CD4-positive, alpha-beta T cell treated with Interleukin-21 for 1 hour (primary cell): ENCODE data around the gene CPLX4.

Source experiments
- DNase-seq: peaks from one replicate; pipeline ENCODE4 v3.0.0-alpha.2; 2020

CPLX4 gene

DNA sequence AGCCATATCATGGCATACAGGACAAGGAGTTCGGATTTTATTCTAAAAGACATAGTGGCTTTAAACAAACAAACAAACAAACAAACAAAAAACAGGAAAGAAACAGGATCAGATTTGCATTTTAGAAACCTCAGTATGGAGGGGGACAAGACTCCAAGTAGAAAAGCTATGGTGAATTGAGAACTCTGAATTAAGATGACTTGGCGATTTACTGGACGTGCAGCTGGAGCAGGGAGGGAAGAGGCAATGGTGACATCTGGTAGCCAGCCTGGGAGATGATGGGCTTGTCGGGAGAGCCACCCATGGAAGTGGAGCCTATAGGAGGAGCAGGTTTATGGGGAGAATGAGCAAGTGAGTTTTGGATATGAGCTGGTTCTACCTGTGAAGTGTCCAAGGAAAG is 13.2 kb downstream of the CPLX4 start:
- DNase-seq, result no peak

DNA sequence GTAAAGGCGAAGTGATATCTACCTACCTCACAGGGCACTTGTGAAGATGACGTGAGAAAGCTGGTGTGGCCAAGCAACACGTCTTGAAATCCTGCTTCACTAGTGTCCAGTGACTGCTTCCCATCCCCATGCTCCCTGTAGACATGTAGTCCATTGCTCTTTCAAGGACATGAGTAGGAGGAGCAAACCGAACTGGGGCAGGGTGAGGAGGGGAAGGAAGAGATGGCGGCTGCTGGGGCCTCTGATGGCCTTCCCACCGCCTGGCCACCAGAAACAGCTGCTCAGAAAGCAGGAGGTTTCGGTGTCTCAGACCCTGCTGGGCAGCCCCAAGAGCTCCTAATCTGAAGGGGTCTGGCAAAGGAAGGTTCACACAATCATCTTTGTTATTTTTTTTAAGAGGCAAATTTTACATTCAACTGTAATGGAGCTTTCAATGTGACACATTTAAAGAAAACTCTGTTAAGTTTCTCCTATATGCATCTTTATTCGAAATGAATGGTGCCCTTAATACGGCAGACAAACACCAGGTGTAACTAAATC is 14.7 kb downstream of the CPLX4 start:
- no peak for DNase-seq

DNA sequence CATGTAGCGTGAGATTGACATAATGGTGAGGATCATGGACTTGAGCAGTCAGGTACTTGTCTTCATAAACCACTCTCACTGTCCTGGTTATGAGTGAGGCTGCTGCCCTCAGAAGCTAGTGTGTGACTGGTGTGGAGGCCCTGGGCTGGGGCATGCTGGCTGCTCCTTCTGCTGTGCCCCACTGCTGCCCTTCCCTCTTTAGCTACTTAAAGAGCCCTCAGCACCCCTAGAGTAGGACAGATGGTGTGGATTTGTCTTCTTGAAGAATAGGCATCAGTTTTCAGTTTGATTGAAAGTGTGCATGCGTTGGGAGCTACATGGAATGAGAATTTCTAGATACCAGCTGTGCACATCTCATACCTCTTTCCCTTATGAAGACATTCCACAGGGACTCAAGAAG is 15.4 kb downstream of the CPLX4 start:
- DNase-seq, result no peak

DNA sequence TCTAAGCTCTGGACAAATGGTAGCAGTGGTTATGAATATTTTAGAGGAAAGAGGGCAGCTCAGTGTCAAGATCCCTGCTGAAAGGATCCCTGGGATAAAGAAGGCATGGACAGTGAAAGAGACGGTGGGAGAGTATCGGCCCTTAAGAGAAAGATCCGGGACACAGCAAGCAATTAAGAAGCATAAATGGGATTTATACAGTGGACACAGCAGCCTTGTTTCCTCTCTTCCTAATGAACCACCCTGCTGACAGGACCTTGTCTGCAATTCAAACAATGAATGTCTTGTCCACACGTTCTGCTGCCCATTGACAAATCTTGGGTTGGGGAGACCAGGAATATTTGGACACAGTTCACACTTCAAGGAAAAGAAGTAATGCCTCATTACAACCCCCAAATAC is 16.5 kb downstream of the CPLX4 start:
- no peak for DNase-seq

DNA sequence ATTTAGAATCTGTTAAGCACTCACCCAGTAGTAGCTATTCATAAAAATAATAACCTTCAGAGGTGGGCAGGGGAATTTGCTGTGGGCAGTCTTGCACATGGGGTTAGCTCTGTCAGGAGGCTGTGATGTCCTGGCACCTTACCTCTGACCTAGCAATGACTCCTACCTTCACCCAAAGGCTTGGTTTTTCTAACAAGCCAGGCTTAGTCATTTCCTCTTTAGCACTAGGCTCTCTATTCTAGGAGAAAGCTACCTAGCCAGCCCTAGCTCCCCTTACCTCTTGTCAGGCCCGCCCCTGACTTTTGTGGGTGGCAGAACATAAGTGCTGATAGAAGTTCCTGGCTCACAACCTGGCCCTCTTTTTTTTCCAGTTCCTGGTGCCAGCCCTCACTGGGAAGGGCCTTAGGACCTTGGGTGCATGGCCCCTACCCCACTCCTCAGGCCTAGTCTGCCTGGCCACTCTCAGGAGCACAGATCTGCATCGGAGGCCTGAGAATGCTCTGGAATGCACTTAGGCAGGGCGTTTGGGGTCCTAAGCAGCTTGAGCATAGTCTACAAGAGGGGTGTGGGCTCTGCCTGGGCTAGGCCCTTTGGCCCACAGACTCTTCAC is 17.7 kb downstream of the CPLX4 start:
- DNase-seq, result no peak

DNA sequence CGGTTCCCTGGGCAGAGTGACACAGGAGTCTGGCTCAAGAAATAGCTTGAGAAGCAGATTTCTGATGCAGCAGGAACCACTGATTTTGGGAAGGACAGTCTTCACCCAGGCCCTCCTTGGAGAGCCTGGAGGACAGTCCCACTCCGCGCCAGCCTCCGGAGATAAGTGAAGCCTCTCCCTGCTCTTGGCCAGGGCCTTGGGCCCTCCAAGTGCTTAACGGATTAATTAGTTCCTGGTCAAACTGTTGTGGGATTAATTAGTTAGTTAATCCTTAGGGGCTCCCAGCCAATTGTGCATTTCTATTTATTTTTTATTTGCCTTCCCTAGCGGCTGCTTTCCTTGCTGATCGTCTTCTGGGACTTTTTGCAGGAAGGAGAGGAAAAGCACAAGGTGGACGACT is 19.6 kb downstream of the CPLX4 start:
- DNase-seq, result no peak

DNA sequence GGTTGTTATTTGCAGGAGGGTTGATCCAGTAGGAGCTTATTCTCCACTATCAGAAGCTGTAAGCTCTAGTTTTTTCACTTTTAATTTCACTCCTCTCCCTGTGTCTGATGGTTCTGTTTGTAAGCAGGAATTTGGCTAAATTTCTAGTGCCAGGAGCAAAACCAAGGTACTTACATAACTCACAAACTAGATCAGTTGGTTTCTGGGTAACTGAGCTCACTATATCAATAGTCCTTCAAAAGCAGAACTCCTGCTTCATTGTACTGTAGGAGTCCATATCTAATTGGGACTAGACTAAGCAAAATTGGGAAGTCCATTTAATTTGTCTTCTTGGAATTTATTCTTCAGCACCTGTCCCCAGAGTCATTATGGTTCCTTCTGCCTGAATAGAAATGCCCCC is 25.1 kb downstream of the CPLX4 start:
- DNase-seq, result no peak

DNA sequence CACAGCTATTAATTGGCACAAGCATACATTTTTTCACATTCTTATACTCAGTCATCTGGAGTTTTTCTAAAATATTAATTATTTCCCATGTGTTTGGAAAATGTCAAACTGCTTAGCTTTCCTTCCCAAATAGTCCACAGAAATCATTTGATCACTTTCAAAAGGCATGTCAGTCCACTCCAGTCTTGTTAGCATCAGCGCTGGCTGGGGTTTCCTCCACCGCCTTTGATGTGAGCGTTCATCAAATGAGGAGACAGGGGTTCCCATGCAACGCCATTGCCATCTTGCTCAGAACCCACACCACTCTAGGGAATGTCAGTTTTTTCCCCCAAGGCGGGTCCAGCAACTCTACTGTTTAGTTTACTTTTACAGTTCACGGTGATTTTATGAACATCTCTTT is 32.1 kb downstream of the CPLX4 start:
- no peak for DNase-seq

DNA sequence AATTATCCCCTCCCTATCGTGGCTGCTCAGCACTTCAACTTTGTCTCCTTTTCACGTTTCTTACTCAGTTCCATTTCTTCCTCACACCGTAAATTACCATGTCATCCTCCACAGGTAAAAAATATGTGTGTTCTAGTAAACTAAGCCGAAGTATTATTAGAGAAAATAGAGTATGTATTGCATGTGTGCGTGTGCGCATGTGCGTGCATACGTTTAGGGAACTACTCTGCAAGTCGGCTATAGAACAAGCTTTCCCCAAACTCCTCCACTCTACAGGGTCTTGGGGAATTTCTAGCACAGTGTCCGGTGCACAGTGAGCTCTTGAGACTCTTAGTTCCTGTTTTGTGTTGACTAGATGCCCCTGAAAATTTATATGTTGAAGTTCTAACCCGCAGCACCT is 36.1 kb downstream of the CPLX4 start:
- no peak for DNase-seq

DNA sequence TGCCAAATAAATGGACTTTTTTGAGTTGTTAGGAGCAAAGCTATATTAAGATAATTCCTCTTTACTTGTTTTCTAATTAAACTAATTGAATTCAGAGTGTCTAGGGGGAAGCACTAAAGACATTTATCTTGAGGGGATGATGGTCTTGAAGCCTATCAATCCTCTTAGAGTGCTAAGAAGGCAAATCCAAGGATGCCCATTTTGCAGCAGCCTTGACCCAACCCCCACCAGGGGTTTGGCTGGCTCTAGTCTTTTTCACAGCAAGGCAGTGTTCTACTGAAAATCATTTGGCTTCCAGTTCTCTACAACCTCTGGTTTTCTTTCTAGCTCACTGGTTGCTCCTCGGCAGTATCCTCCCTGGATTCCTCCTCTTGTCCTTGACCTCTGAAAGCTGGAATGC is 38.7 kb downstream of the CPLX4 start:
- no peak for DNase-seq

DNA sequence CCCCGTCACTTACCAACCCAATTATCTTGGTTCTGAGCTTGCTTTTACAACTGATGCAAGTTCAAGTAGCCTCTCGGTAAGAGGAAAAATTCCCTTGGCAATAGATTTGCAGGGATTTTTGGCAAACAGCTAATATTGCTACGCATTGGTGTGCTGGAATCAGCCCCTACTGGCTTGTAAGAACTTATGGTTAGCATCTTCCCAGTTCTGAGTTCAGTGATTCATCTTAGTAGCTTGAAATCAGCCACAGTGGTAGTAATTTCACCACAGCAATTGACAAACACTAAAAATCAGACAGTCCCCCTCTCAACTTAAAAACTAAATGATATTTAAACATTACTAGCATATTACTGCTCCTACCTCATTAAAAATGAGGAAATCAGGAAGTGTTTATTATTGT is 39.3 kb downstream of the CPLX4 start:
- DNase-seq, result no peak

DNA sequence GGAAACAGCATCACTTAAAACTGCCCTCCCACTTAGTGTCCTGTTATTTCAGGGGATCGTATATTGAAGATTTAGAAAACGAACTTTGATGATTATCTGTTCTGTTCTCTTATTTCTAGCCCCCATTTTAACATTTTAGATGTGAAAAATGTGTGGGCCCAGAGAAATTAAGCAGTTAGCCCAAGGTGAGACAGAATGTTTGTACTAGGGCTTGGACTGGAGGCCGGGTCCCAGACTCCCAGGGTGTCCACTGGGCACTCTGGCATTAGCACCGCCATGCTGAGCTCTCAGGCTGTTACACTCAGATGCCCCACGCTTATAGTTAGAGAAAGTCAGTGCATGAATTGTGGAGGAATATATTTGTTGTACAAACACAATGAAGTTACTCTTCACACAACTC is 39.7 kb downstream of the CPLX4 start:
- DNase-seq, result no peak

DNA sequence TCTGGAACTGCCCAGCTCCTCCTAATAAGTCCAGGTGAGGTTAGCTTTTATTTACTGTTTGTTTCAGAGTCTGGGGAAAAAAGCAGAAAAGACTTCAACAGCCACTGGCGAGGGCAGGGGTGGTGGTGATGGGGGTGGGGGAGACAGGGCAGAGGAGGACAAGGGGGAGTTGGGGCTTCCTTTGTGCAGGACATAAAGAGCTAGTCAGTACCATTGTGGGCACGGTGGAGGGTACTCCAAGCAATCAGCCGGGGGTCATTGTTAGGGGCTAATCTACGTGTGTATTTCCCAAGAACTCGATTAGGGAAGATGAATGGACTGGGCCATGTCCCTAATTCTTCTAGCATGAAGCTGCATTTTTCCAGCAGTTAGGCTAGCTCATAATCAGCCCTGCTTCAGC is 42.4 kb downstream of the CPLX4 start:
- no peak for DNase-seq

DNA sequence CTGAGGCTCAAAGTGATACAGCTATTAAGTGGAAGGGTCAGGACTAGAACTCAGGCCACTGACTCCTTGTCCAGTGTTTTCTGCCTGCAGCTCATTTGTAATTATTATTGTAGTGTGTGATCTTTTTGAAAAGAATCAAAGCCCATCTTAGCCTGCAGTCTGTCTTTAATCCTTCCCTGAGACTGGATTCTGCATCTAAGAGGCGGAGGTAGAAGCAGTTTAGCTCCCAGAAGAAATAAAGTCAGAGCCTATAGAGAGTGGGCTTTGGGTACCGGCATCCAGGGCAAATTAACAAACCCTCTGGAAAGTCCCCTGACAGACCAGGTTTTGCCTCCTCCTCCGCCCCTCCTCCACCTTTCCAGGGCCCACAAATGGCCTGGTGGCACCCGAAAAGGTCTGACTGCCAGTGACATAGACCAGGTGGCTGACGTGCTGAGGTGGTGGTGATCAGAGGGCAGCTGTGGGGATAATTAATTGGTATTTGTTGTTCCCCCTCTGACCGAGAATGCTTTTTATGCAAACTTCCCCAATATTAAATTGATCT is 43.0 kb downstream of the CPLX4 start:
- no peak for DNase-seq

DNA sequence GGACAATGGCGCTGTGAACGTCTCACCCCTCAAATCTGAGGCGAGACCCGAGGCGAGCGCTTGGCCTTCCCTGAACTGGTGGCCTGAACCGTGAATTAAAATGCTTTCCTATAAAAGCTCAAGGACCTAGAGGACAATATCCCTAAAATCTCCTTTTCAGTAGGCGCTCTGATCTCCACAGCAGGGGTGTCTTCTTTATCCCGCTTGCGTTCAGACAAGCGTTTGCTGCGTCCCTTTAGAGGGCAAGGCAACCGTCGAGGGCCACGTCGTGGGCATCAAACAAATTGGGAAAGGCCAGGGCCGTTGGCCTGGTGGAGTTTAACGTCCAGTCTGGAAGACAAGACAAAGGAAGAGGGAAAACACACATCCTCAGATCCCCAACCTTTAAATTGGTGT is 43.9 kb downstream of the CPLX4 start:
- no peak for DNase-seq

DNA sequence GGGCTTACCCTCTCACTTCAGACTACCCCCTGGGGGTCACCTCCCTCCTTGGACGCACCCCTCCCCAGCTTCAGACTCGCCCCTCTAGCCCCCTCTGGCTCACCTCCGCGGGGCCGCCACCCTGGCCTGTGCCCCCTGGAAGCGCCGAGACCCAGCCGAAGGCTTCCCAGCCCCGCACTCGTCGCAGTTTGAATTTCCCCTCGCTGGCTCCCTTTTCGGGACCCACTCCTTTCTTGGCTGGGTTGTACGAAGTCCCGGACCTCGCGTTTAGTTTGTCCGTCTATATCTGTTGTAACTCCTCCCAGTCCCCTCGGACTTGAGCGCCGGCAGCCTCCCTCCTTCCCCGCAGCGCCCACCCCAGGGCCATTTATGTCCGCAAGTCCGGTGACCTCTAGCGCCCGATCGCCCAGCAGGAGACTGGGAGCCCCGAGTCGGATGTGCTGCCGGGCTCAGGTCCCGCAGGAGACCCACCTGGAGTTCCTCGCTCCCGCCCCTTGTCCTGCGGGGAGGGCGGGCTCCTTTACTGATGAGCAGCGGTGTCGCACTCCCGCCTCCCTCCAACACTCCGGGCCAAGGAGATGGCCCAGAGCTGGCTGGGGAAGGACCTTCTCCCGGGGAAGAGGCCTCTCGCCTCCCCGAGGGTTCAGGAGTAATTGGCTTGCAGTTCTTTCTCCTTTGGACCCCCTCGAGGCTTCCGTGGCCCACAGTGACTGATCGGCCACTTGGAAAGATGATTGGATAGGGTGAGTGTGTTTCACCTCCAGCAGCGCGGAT is 44.5 kb downstream of the CPLX4 start:
- DNase-seq, result no peak

DNA sequence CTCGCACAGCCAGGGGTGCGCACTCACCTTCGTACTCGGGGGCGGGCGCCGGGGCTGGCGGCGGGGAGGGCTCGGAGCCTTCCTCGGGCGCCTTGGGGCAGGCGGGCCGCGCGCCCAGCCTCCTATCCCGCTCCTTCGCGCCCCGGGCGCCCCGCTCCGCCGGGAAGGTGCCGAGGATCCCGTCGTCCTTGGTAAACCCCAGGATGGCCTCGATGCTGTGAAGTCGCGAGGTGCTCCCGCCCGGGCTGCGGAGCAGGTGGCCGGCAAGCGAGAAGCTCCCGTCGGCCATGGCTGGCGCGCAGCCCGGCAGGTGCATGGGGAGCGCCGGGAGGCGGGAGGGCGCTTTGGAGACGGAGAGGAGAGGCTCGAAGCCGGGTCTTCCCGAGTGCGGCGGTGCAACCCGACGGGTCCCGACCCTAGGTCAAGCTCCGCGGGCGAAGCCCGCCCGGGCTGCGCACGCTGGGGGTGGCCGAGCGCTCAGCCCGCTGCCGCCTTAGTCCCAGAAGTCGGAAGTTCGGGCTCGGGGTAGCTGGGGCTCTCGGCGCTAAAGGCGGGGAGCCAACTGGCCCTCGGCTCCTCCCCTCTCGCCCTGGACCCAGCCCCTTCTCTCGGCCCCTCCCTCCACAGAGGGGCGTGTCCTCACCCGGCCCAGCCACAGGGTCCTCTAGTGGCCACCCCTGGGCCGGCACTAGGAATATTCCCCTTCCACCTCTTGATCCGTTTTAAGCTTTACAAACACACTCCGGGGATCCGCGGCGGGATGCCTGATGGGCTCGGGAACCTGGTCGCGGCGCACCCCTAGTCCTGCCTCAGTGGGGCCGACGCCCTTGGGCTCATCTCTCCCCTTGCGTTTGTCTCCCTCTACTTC is 45.3 kb downstream of the CPLX4 start, which contains the start of gene RAX:
Gene RAX (minus strand): TSS at position 564 of the 868 bp plus-strand sequence. CDS start 248 bp downstream, at position 316.
- no peak for DNase-seq

DNA sequence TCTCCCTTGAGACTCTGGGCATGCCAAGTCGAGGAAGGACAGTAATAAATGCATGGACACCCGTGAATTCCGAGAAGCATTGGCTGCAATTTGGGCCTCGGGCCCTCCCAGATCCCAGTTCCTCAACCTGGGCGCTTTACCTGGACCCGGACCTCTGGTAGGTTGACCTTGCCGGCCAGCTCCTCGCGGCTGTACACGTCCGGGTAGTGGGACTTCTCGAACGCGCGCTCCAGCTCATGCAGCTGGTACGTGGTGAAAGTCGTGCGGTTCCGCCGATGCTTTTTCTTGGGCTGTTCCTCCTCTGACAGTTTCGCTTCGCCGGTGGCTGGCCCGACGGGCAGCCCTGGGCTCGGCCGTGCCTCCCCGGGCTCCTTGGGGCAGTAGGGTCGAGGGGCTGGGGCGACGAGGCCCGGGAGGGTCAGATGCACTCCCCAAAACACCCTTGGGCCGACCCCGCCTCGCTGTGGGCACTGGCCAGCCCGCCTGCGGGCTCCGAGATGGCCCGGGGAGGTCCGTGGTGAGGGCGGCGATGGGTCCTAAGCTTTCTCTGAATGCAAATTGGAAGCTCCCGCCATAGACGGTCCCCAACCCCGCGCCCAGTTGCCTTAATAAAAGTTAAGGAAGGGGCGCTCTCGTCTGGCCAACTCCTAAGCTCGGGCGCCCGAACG is 46.1 kb downstream of the CPLX4 start:
- no peak for DNase-seq

DNA sequence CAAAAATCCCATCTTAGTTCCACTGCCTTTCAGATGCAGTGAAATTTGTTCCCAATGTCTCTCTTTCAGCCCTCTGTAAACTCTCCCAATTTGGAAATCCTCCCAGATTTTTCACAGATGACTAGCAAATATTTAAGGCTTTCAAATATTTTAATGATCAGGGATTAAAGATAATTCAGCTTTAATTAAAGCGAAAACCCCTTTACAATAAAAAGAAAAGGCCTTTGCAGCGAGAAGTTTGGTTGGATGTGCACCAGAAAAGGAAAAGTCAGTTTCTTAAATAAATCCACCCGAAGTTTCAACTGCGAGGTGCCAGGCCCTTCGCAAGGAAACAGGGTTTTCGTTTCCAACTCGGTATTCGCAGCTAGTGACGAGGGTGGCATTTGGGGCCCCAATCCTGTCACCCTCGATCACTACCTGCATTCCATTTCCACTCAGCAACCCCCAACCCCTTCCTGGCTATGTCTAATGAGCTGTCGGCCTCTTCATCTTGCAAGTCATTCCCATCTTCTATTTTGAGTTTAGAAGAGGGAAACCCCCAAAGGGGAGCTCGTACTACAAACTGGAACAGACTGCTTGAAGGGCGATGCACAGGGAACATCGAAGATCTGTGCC is 46.7 kb downstream of the CPLX4 start:
- DNase-seq, result no peak

DNA sequence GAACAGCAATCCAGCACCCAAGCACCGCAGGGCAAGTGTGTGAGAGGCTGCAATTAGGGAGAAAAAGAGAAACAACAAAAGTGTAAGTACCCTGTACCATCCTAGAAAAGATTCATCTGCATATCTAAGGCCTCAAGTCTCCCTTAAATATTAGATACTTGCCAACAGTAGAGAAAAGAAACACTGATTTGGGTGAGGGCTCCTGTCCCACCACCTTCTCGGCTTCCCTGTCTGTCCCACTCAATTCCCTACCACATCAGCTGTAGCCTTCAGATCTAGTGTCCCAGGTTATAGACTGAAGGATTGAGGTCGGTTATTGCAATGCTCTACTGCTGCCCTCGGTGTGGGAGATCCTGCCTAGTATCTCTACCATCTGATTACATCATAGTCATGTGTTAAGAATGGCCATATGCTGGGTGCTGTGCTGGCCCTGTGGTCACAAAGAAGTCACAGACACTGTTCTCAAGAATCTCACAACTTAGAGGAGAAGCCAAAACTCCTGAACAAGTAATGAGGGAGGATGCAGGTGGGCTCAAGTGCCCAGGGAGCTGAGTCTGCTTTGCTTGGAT is 47.7 kb downstream of the CPLX4 start:
- DNase-seq, result no peak

DNA sequence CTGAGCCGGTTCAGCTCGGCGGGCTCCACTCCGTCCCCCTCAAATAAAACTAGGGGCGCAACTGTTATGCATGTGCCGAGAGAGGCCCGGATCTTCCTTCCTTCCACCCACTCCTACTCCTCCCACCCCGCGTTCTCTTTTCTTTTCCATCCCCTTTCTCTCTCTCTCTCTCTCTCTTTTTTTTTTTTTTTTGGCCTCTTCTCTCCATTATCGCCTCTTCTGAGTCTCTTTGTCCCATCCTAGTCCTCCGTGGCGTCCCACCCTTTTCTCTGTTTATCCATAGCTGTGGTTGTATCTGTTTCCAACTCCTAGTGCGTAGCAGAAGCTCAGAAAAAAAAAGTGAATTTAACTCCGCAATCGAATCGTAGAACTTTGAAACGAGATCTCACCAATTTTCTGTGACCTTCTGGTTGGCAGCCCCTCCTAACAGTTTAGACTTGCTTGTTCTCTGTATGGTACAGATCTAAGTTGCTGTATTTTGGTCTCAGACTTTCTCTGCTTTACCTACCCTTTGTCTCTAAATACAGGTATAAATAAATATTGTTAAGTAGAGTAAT is 48.8 kb downstream of the CPLX4 start:
- no peak for DNase-seq
